OCI-LY1 (cell line): ENCODE measurements around the gene ZSCAN23.
A peak's percentile ranks its signal among the peaks of the same experiment; 100 is the strongest.

Experiments
- H2AFZ ChIP-seq: fragments of 200-600 bp; sonication (generic), shearing (Covaris generic); 2 replicates; pipeline ENCODE4 v1.6.0; 2014; ENCODE audit warnings: antibody characterized with exemption, mild to moderate bottlenecking, low read length
- H3F3A ChIP-seq: fragments of 200-600 bp; sonication (generic), shearing (Covaris generic); 2 replicates; pipeline ENCODE4 v1.6.0; 2014; ENCODE audit warnings: mild to moderate bottlenecking, antibody characterized with exemption, low read length, moderate library complexity; ENCODE audit not compliant: insufficient read depth
- H3K27ac ChIP-seq: fragments of 200-600 bp; sonication (generic); 2 replicates; pipeline ENCODE4 v1.5.1; 2014; ENCODE audit warnings: low read length, mixed run types, mild to moderate bottlenecking, low read depth; ENCODE audit not compliant: poor library complexity, severe bottlenecking
- H3K27me3 ChIP-seq: fragments of 200-600 bp; sonication (generic); 2 replicates; pipeline ENCODE4 v1.6.0; 2014; ENCODE audit warnings: antibody characterized with exemption, mild to moderate bottlenecking, low read length, moderate library complexity; ENCODE audit not compliant: insufficient read depth
- H3K36me3 ChIP-seq: fragments of 200-600 bp; sonication (generic); 2 replicates; pipeline ENCODE4 v1.6.1; 2014; ENCODE audit warnings: mild to moderate bottlenecking, antibody characterized with exemption, low read length, moderate library complexity, mixed read lengths; ENCODE audit not compliant: insufficient read depth
- H3K4me1 ChIP-seq: fragments of 200-600 bp; sonication (generic); 2 replicates; pipeline ENCODE4 v1.5.1; 2014; ENCODE audit warnings: mild to moderate bottlenecking, low read length, moderate library complexity; ENCODE audit not compliant: insufficient read depth, severe bottlenecking
- H3K4me2 ChIP-seq: fragments of 200-600 bp; sonication (generic), shearing (Covaris generic); 2 replicates; pipeline ENCODE4 v1.6.1; 2014; ENCODE audit warnings: low read length
- H3K4me3 ChIP-seq: fragments of 200-600 bp; sonication (generic); 2 replicates; pipeline ENCODE4 v1.5.1; 2014; ENCODE audit warnings: low read length, low read depth, mild to moderate bottlenecking, mixed read lengths; ENCODE audit not compliant: poor library complexity, severe bottlenecking
- H3K79me2 ChIP-seq: fragments of 200-600 bp; shearing (Covaris generic); 2 replicates; pipeline ENCODE4 v1.6.1; 2016; ENCODE audit warnings: mixed run types, low read length, mixed read lengths; ENCODE audit not compliant: insufficient read depth
- H3K9ac ChIP-seq: fragments of 200-600 bp; sonication (generic), shearing (Covaris generic); 2 replicates; pipeline ENCODE4 v1.6.1; 2014; ENCODE audit warnings: mild to moderate bottlenecking, low read length, mixed read lengths
- H3K9me2 ChIP-seq: fragments of 200-600 bp; sonication (generic), shearing (Covaris generic); 2 replicates; pipeline ENCODE4 v1.6.1; 2014; ENCODE audit warnings: low read depth, mild to moderate bottlenecking, low read length, mixed read lengths
- H3K9me3 ChIP-seq: fragments of 200-600 bp; shearing (Covaris generic); 2 replicates; pipeline ENCODE4 v1.6.1; 2014; ENCODE audit warnings: low read length, mixed read lengths
- H4K20me1 ChIP-seq: fragments of 200-600 bp; sonication (generic), shearing (Covaris generic); 2 replicates; pipeline ENCODE4 v1.6.0; 2016; ENCODE audit warnings: mild to moderate bottlenecking, low read length; ENCODE audit not compliant: insufficient read depth
- CTCF ChIP-seq: fragments of 200-600 bp; sonication (generic), shearing (Covaris generic); IDR thresholded peaks from 2 replicates; pipeline ENCODE4 v1.5.1; 2017; ENCODE audit warnings: mild to moderate bottlenecking, antibody characterized with exemption, low read length, moderate library complexity, mixed read lengths
- EZH2 ChIP-seq: fragments of 200-600 bp; sonication (generic), shearing (Covaris generic); IDR thresholded peaks from 2 replicates; pipeline ENCODE4 v1.8.0; 2017; ENCODE audit warnings: borderline replicate concordance, mixed run types, mild to moderate bottlenecking, antibody characterized with exemption, low read length, moderate library complexity, mixed read lengths

ZSCAN23 gene

GRCh38 chr6:28489366-28490204, 46.3 kb upstream of the ZSCAN23 start:
- Histone ChIP-seq H3K9me3 (no peaks in the 10 kb centered on the region), H3K4me2 (peak overlapping the region; percentile 40; the same call in 1 of the 2 replicates), H3K36me3 (no peaks in the 10 kb centered on the region), H3F3A (no peaks in the 10 kb centered on the region), H3K4me3 (peak overlapping the region; percentile 36), H3K79me2 (no peaks in the 10 kb centered on the region), H3K9ac (no peak overlapping the region), H3K27me3 (peaks cover 6% of the 10 kb centered on the region), H4K20me1 (no peaks in the 10 kb centered on the region), H3K27ac (no peak overlapping the region), H3K4me1 (peaks cover 7% of the 10 kb centered on the region), H2AFZ (no peak overlapping the region), H3K9me2 (no peaks in the 10 kb centered on the region)
- no peak for TF ChIP-seq CTCF
- TF ChIP-seq EZH2 = no peak

- peaks cover 7% of the 10 kb centered on the region for H3K4me1 ChIP-seq
- H3F3A ChIP-seq = no peaks in the 10 kb centered on the region
- TF ChIP-seq CTCF (no peak), EZH2 (no peak)
- no peak overlapping the region for H3K27ac ChIP-seq
- H3K27me3 ChIP-seq = peaks cover 6% of the 10 kb centered on the region
- no peak overlapping the region for H2AFZ ChIP-seq
- H3K9me3 ChIP-seq = no peaks in the 10 kb centered on the region
- no peaks in the 10 kb centered on the region for H3K79me2 ChIP-seq
- H3K4me3 ChIP-seq = peak overlapping the region; percentile 36
- H3K9ac ChIP-seq = no peak overlapping the region
- no peaks in the 10 kb centered on the region for H4K20me1 ChIP-seq
- H3K4me2 ChIP-seq = peak overlapping the region; percentile 40; the same call in 1 of the 2 replicates
- H3K9me2 ChIP-seq = no peaks in the 10 kb centered on the region
- H3K36me3 ChIP-seq = no peaks in the 10 kb centered on the region
Observed at GRCh38 chr6:28488916-28489365, 45.6 kb upstream of the ZSCAN23 start.

- no peaks in the 10 kb centered on the region for H3K36me3 ChIP-seq
- H3K4me1 ChIP-seq = peaks cover 7% of the 10 kb centered on the region
- H3K27me3 ChIP-seq = peaks cover 6% of the 10 kb centered on the region
- H3F3A ChIP-seq = no peaks in the 10 kb centered on the region
- no peak overlapping the region for H2AFZ ChIP-seq
- no peak overlapping the region for H3K27ac ChIP-seq
- H3K4me2 ChIP-seq = no peak overlapping the region
- H4K20me1 ChIP-seq = no peaks in the 10 kb centered on the region
- H3K79me2 ChIP-seq = no peaks in the 10 kb centered on the region
- no peak overlapping the region for H3K4me3 ChIP-seq
- no peak overlapping the region for H3K9ac ChIP-seq
- TF ChIP-seq EZH2 (no peak), CTCF (no peak)
- H3K9me3 ChIP-seq = no peaks in the 10 kb centered on the region
- no peaks in the 10 kb centered on the region for H3K9me2 ChIP-seq
Observed at GRCh38 chr6:28486988-28487742, 43.9 kb upstream of the ZSCAN23 start.
